GM19193 (cell line): ENCODE measurements around the gene ALK.

Source experiments
- POLR2A ChIP-seq: IDR thresholded peaks from 4 replicates; pipeline ENCODE4 v1.6.1; 2011; ENCODE audit not compliant: insufficient read depth, insufficient read length; ENCODE audit errors: extremely low read depth

The ALK gene

GRCh38 chr2:29242621-29243375 is 678.6 kb downstream of the ALK start:
- TF ChIP-seq POLR2A: no peak

DNA sequence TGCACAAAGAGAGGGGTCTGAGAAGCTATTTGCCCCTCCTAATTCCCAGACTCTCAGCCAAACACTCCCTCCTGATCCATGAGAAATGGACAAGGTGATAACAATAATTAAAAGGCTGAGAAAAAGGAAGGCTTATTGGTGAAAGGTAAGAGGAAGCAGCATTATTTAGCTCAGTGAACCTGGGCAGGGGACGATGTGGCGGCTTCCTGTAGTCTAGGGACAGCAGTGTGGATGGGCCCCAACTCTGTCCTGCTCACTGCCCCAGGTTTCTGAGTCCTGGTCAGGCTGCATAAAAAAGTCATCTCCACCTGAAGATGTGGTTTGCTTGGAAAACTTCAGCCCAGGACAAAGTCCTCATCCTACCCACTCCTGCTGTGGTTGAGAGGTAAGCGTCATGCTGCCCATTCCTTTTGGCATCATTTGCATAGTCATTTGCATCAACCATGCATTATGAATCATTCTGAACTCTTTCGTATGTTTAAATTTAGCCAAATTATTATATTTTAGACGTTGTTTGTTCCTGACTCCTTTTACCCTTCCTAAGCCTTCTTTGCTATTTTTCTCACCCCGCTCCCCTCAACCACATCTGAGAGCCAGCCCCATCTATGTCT is 679.3 kb downstream of the ALK start:
- no peak for TF ChIP-seq POLR2A

GRCh38 chr2:29241341-29241740 is 680.0 kb downstream of the ALK start:
- TF ChIP-seq POLR2A: no peak

- no peak for TF ChIP-seq POLR2A
Measured at GRCh38 chr2:29240601-29241000, 680.8 kb downstream of the ALK start.

DNA sequence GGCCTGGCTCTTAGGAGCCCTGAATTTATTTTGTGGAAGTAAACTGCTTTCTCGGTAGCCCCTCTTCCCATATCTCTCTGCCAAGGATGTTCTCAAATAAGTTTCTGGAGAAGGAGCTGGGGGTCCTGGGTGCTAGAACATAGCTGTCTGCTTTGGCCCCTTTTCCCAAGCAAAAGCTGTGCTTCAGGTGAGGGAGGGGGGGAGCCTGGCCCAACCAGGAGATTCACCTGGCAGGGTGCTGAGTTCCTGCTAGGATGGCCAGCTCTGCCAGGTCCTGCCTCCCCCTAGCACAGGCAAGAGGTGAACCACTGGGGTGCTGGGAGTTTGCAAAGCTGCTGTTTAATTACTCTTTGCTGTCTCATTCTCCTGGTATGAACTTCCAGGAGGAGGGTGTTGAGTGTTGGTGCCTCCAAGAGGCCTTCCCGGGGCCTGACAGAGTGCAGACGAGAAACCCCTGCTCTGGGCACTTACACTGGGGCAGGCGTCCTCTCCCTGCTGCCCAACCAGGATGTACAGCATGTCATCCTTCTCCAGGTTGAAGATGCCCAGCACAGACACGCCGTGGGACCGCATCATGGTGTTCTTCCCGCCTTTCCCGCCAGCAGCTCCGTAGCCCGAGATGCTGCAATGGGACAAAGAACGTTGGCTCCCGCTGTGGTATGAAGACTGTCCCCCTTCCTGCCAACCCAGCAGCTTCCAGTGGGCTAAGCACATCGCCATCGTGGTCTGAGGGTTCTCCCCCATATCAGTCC is 682.0 kb downstream of the ALK start:
- no peak for TF ChIP-seq POLR2A

GRCh38 chr2:29238497-29238896 is 682.9 kb downstream of the ALK start:
- TF ChIP-seq POLR2A: no peak

GRCh38 chr2:29236074-29236473 is 685.3 kb downstream of the ALK start:
- TF ChIP-seq POLR2A: no peak

- TF ChIP-seq POLR2A: no peak
Measured at GRCh38 chr2:29235411-29235810, 686.0 kb downstream of the ALK start.

- no peak for TF ChIP-seq POLR2A
Measured at GRCh38 chr2:29233428-29233827, 688.0 kb downstream of the ALK start.

DNA sequence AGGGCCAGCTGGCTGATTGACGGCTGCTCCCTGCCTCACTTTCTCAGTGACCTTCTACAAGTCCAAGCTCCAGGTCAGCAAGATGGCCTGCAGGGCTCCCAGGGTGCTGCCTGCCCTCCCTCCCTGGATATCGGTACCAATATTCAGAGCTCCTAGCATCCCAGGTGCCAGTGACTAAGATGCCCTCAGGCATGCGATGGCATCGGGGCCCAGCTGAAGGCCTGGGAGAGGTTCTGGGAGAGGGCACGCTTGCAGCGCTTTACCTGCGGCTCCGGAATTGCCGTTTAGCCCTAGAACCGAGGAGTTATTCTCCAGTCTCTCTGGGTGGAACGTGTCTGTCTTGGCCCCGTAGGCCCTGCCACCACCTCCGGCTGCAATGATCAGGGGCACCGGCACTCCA is 689.3 kb downstream of the ALK start:
- no peak for TF ChIP-seq POLR2A

- no peak for TF ChIP-seq POLR2A
Measured at GRCh38 chr2:29229640-29230039, 691.7 kb downstream of the ALK start.

DNA sequence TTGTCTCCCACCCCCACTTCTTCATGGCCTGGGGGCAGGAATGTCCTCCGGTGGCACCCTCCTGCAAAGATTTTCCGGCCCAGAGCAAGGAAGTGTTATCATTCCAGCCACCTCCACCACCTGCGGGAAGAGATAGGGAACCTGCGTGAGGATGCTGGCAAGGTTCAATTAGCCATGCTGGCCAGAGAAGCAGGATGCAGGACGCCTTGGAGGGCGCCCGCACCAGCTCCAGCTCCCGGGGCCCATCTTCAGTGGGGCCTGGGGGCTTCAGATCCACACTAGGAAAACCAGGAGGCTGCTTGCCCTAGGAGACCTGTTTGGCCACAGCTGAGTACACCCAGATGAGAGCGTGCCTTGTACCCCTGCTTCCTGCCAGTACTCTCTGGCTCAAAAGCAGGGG is 692.4 kb downstream of the ALK start:
- no peak for TF ChIP-seq POLR2A

DNA sequence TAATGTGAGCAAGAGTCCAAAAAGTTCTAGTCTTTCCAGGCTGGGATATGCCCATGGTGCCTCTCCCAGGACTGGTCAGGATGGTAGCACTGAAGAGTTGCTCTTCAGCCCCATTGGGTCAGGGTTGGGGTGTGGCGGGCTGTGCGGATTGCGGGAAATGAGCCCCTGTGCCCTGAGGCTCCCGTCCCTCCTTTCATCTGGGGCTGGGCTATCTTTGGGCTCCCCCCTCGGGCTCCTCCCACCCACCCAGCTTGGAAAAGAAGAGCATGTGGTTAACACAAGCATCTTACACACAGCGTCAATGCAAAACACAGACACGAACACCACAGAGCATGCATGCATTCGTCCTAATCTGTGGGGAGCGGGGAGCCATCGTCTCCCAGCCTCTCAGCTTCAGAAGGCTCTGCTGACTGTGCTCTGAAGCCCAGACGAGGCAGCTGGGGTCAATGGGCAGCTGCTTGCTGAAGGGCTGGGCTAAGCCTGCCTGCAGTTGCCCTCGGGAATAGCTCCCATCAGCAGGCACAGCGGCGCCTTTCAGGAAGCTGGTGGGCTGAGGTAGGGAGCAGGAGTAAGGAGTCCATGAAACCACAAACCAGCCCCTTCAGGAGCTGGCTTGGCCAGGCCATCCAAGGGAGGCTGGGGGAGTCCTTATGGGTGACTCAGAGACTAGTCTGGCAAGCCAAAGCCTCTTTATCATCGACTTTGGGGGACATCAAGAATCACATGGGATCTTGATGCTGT is 693.3 kb downstream of the ALK start:
- TF ChIP-seq POLR2A: no peak

DNA sequence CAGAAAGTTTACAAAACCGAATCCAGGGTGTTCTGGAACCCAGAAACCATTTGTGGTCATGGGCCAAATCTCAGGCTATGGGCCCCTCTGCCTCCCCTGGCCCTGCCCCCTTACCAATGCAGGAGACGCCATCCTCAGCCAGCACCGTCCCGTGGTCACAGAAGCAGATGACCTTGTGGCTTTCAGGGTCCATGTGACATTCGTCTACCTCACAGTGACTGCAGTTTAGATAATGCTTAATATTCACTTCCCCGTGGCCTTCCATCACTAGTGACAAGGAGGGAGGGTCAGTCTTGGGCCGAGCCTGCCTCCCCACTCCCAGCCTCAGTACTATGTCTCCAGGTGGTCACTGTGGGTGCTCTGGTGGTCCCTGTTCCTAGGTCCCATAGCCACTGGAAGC is 694.6 kb downstream of the ALK start:
- no peak for TF ChIP-seq POLR2A

- no peak for TF ChIP-seq POLR2A
Measured at GRCh38 chr2:29226375-29226774, 695.0 kb downstream of the ALK start.
